Endothelial cell of umbilical vein (primary cell): ENCODE results near the gene ADIPOR1.

Experiments used
- EZH2 ChIP-seq: IDR thresholded peaks from 2 replicates; pipeline ENCODE4 v1.6.1; 2012; ENCODE audit warnings: borderline replicate concordance, low read depth, mild to moderate bottlenecking, moderate library complexity, low read length, inconsistent platforms; ENCODE audit not compliant: severe bottlenecking
- FOS ChIP-seq: IDR thresholded peaks from 2 replicates; pipeline ENCODE4 v1.6.1; 2011; ENCODE audit warnings: mild to moderate bottlenecking, low read length, moderate library complexity, borderline replicate concordance; ENCODE audit not compliant: insufficient read depth
- GATA2 ChIP-seq: IDR thresholded peaks from 2 replicates; pipeline ENCODE4 v1.7.0; 2011; ENCODE audit warnings: low read depth, mild to moderate bottlenecking, moderate library complexity, mixed read lengths, low read length; ENCODE audit not compliant: insufficient read length, insufficient read depth
- MYC ChIP-seq: IDR thresholded peaks from one replicate; pipeline ENCODE4 v1.6.1; 2011; ENCODE audit warnings: mild to moderate bottlenecking, low read depth, low read length
- POLR2A ChIP-seq: IDR thresholded peaks from 2 replicates; pipeline ENCODE4 v1.6.1; 2012; ENCODE audit warnings: low read depth, mild to moderate bottlenecking, control low read depth, low read length
- POLR2AphosphoS5 ChIP-seq: IDR thresholded peaks from 2 replicates; pipeline ENCODE4 v1.6.1; 2012; ENCODE audit warnings: low read depth, mild to moderate bottlenecking, control low read depth, low read length, moderate library complexity; ENCODE audit not compliant: insufficient read depth
- TF ChIP-seq, protein P1 (sequence below), 2 donors: IDR thresholded peaks; 1 replicate in 1 of 2; 2 replicates in 1 of 2; pipeline ENCODE4 v1.5.1; 2011; ENCODE audit warnings: low read length in 2 of 2, mild to moderate bottlenecking in 2 of 2, moderate library complexity in 2 of 2, control low read depth in 1 of 2, inconsistent platforms in 1 of 2, low read depth in 1 of 2; ENCODE audit not compliant: insufficient read depth in 1 of 2; ENCODE audit errors: extremely low read depth in 1 of 2
- TF ChIP-seq, protein P2 (sequence below): IDR thresholded peaks from 2 replicates; pipeline ENCODE4 v1.6.1; 2011; ENCODE audit not compliant: insufficient read depth, insufficient read length

DNA sequence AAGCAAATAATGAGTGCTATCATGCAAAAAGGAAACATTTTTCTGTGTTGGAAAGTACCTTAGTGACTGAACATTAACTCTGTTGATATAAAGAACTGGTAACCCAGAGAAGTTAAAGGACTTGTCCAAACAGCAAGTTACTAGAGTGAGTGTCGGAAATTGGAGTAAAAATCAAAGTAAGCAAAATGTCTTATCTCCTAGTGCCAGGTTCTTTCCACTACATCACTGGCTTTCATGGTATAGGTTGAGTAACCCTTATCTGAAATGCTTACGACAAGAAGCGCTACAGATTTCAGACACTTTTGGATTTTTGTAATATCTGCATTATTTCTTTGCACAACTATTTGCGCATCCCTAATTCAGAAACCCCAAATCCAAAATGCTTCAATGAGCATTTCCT is 52.8 kb downstream of the ADIPOR1 start:
- TF ChIP-seq POLR2AphosphoS5, result no peak
- no peak for TF ChIP-seq POLR2A
- TF ChIP-seq, protein P1, sequence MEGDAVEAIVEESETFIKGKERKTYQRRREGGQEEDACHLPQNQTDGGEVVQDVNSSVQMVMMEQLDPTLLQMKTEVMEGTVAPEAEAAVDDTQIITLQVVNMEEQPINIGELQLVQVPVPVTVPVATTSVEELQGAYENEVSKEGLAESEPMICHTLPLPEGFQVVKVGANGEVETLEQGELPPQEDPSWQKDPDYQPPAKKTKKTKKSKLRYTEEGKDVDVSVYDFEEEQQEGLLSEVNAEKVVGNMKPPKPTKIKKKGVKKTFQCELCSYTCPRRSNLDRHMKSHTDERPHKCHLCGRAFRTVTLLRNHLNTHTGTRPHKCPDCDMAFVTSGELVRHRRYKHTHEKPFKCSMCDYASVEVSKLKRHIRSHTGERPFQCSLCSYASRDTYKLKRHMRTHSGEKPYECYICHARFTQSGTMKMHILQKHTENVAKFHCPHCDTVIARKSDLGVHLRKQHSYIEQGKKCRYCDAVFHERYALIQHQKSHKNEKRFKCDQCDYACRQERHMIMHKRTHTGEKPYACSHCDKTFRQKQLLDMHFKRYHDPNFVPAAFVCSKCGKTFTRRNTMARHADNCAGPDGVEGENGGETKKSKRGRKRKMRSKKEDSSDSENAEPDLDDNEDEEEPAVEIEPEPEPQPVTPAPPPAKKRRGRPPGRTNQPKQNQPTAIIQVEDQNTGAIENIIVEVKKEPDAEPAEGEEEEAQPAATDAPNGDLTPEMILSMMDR (IDR thresholded peaks at IDR 0.05; ENCODE audit: extremely low read depth in 1 of 2, insufficient read depth in 1 of 2, low read depth in 1 of 2, low read length in 2 of 2), result no peak
- TF ChIP-seq, protein P2, sequence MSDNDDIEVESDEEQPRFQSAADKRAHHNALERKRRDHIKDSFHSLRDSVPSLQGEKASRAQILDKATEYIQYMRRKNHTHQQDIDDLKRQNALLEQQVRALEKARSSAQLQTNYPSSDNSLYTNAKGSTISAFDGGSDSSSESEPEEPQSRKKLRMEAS, result no peak
- TF ChIP-seq FOS, result no peak
- TF ChIP-seq EZH2, result no peak
- no peak for TF ChIP-seq GATA2
- TF ChIP-seq MYC, result no peak
